ENCODE data around the gene MIR17HG. TPM values are rescaled to one million over a fixed set of nuclear protein-coding genes. Genes with fewer than 3 reads are reported as not detected.

MIR17HG gene
- total RNA-seq, 1 experiment from 2014 or later: 9.1 TPM

DNA sequence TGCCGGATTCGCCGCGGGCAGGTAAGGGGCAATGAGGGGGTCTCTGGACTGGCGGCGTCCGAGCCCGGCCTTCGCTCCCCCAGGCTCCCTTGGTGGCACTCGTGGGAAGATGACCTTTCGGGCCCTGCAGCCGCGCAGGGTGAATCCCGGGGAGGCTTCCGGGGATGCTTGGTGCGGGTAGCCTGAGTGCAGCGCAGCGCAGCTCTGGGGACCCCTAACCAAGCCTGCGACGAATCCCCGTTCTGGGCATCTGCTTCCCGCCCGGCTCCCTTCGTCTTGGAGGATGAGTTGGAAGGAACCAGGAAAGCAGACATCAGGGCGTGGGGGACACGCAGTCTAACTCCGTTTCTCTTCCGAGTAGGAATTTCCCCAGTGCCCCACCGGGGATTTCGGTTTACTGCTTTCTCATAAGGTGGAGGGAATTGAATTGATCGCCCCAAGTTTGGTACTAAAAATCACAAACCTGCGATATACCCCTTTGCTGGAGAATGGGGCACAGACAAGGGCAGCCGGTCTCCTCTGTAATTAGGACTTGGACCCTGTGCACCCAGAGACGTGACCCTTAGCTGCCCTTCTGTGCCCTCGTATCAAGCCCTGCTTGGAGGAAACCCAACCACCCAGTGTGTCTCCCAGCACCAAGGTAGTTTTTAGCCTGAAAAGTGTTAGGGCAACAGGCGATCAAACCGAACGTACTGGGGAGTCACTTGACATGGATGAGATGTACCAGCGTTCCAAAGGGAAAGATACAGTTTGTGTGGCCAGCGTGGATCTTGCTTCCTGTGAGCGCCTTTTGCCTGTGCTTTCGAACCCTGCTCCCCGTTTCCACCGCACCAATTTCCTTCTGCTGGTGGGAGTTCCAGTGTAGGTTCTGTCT, 51.9 kb downstream of the MIR17HG start:
- in situ Hi-C loops (cut with HindIII; ENCODE audit: low pct_unique_long_range_greater_than_20kb, low sequenced_read_pairs): no loop called here
- DNase-seq (ENCODE audit: low read depth, low spot score): no peak

DNA sequence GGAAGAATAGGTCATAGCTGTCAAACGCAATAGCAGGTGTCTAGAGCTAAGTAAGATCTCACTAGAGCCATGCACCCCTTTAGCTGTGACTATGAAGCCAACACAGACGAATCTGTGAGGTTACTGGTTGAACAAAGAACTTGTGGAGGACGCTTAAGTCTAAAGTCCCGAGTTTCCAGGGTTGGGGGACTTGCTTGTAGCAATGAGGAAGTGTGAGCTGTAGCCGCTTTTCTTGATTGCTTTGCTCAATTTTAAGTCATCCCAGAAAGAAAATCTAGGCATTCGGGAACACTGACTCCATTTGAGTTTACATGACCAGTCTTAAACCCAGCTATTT, 52.5 kb downstream of the MIR17HG start:
- in situ Hi-C loops (cut with HindIII; ENCODE audit: low pct_unique_long_range_greater_than_20kb, low sequenced_read_pairs): no loop called here
- DNase-seq (ENCODE audit: low read depth, low spot score): no peak

- in situ Hi-C loops (cut with HindIII; ENCODE audit: low pct_unique_long_range_greater_than_20kb, low sequenced_read_pairs): no loop called here
Observed at GRCh38 chr13:91400671-91401070, 53.2 kb downstream of the MIR17HG start.

GRCh38 chr13:91401920-91402319, 54.4 kb downstream of the MIR17HG start:
- no peak for DNase-seq (ENCODE audit: low read depth, low spot score)
- in situ Hi-C loops (cut with HindIII; ENCODE audit: low pct_unique_long_range_greater_than_20kb, low sequenced_read_pairs): no loop called here

More at GRCh38 chr13:91400671-91401070, 53.2 kb downstream of the MIR17HG start:
- DNase-seq (ENCODE audit: low read depth, low spot score): no peak

Other genes starting within 250 kb of the MIR17HG start
- gene GPC5, start 50.9 kb downstream of the MIR17HG start, total RNA-seq (2014; rRNA removed; shearing (Covaris generic)): 0.50 and 2.5 TPM in 2 replicates